Osteocyte (in vitro differentiated cells): ENCODE measurements around the gene HIGD1A. TPM values are rescaled to one million over a fixed set of nuclear protein-coding genes. Genes with fewer than 3 reads are reported as not detected.

Experiments
- DNase-seq: peaks from one replicate; pipeline ENCODE4 v3.0.0; 2021; ENCODE audit warnings: mixed read lengths; ENCODE audit not compliant: unreplicated experiment; ENCODE audit errors: extremely low spot score
- H3K27ac Mint-ChIP-seq: one replicate; pipeline ENCODE4 v1.8.0; 2021; ENCODE audit warnings: mild to moderate bottlenecking, mixed read lengths; ENCODE audit not compliant: unreplicated experiment
- H3K27me3 Mint-ChIP-seq: one replicate; pipeline ENCODE4 v1.8.0; 2021; ENCODE audit warnings: mixed read lengths; ENCODE audit not compliant: unreplicated experiment
- H3K36me3 Mint-ChIP-seq: one replicate; pipeline ENCODE4 v1.8.0; 2021; ENCODE audit warnings: mixed read lengths; ENCODE audit not compliant: unreplicated experiment
- H3K4me1 Mint-ChIP-seq: one replicate; pipeline ENCODE4 v1.8.0; 2021; ENCODE audit warnings: mixed read lengths; ENCODE audit not compliant: unreplicated experiment
- H3K4me3 Mint-ChIP-seq: one replicate; pipeline ENCODE4 v1.8.0; 2021; ENCODE audit warnings: mild to moderate bottlenecking, moderate library complexity, mixed read lengths; ENCODE audit not compliant: unreplicated experiment
- H3K9me3 Mint-ChIP-seq: one replicate; pipeline ENCODE4 v1.8.0; 2021; ENCODE audit warnings: mixed read lengths; ENCODE audit not compliant: unreplicated experiment
- total RNA-seq: library from RNA; stranded (reverse); gene quantifications from 2 replicates; pipeline ENCODE4 v1.2.1, GENCODE V29; 2021
- TF ChIP-seq, protein P1 (sequence below): fragments of 200-600 bp; sonication (generic); IDR thresholded peaks from 2 replicates; pipeline ENCODE4 v1.5.0; 2021; ENCODE audit warnings: antibody characterized with exemption, mild to moderate bottlenecking, moderate library complexity

Gene HIGD1A
- total RNA-seq, 1 donor from 2014 or later = 63.8 TPM

DNA sequence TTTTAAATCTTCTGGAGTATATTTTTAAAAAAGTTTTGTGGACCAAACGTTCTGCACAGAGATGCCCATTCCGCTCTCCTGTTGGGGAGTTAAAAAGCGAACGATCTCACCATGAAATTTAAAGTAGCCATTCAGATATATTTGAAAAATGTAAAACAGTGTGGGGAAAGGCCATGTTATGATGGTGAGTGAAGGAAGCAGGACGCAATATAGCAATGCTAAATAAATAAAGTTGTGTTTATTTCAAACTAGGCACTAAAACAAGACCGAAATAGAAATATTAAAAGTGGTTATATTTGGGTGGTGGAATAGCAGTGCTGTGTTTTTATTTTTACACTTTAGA, 30.9 kb downstream of the HIGD1A start:
- Mint-ChIP-seq H3K4me3 (peak overlapping the region; percentile 84), H3K9me3 (no peaks in the 10 kb centered on the region), H3K27ac (peak overlapping the region; percentile 66), H3K4me1 (peaks cover 11% of the 10 kb centered on the region), H3K27me3 (no peaks in the 10 kb centered on the region), H3K36me3 (peaks cover under 1% of the 10 kb centered on the region)
- TF ChIP-seq, protein P1, sequence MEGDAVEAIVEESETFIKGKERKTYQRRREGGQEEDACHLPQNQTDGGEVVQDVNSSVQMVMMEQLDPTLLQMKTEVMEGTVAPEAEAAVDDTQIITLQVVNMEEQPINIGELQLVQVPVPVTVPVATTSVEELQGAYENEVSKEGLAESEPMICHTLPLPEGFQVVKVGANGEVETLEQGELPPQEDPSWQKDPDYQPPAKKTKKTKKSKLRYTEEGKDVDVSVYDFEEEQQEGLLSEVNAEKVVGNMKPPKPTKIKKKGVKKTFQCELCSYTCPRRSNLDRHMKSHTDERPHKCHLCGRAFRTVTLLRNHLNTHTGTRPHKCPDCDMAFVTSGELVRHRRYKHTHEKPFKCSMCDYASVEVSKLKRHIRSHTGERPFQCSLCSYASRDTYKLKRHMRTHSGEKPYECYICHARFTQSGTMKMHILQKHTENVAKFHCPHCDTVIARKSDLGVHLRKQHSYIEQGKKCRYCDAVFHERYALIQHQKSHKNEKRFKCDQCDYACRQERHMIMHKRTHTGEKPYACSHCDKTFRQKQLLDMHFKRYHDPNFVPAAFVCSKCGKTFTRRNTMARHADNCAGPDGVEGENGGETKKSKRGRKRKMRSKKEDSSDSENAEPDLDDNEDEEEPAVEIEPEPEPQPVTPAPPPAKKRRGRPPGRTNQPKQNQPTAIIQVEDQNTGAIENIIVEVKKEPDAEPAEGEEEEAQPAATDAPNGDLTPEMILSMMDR = no peak
- no peak for DNase-seq

DNA sequence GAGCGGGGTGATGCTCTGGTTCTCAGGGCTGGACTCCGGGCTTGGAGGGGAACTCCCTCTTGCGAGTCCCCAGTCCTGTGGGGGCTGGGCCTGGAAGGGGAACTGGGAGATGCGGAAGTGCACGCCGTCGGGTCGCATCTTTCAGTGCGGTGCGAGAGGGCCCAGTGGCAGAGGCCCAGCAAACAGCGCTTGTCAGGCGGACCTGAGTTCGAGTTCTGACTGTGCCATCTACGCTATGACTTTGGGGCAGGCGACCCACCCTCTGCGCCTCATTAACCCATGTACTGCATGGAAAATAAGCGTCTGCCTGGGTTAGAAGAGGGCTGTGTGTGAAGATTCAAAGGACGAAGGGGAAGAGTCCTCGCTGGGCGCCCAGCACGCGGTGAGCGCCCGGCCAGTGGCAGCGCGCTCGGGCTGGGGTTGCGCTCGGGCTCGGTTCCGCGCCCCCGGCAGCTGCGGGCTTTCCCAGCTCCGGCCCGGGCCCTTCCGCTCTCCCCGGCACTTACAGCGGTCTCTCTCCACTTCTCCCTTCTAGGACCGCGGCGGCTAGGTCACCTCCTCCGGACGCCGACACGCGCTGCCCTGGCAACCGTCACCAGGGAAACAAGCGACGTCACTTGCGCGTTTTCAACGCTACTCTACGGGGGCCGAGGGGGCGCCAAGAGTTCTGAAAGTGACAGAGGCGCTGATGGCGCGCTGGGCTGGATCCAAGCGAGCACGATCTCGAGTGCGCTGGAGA, 31.5 kb downstream of the HIGD1A start, which contains the start of gene CCDC13:
Gene CCDC13 (minus strand): TSS at position 584 of the 739 bp plus-strand sequence. CDS start 14,908 bp downstream, outside the sequence.
- no peaks in the 10 kb centered on the region for H3K27me3 Mint-ChIP-seq
- H3K4me1 Mint-ChIP-seq = peaks cover 11% of the 10 kb centered on the region
- no peaks in the 10 kb centered on the region for H3K9me3 Mint-ChIP-seq
- H3K4me3 Mint-ChIP-seq = peak within 1 kb of the TSS; percentile 84
- peak; percentile 95 for DNase-seq
- TF ChIP-seq, protein P1 = no peak
- no peaks in the 10 kb centered on the region for H3K36me3 Mint-ChIP-seq
- peak within 1 kb of the TSS; percentile 66 for H3K27ac Mint-ChIP-seq

GRCh38 chr3:42771271-42771670, 33.0 kb downstream of the HIGD1A start:
- TF ChIP-seq, protein P1 = no peak
- Mint-ChIP-seq H3K4me1 (peaks cover 11% of the 10 kb centered on the region), H3K27ac (no peak overlapping the region), H3K9me3 (no peaks in the 10 kb centered on the region), H3K36me3 (no peaks in the 10 kb centered on the region), H3K4me3 (no peak overlapping the region), H3K27me3 (peaks cover 9% of the 10 kb centered on the region)
- no peak for DNase-seq

- DNase-seq = peak; percentile 80
- Mint-ChIP-seq H3K27me3 (peaks cover 18% of the 10 kb centered on the region), H3K4me3 (no peak overlapping the region), H3K36me3 (no peaks in the 10 kb centered on the region), H3K27ac (no peak overlapping the region), H3K9me3 (no peaks in the 10 kb centered on the region), H3K4me1 (peaks cover 11% of the 10 kb centered on the region)
- TF ChIP-seq, protein P1 = no peak
Measured at GRCh38 chr3:42769477-42770131, 34.7 kb downstream of the HIGD1A start.

DNA sequence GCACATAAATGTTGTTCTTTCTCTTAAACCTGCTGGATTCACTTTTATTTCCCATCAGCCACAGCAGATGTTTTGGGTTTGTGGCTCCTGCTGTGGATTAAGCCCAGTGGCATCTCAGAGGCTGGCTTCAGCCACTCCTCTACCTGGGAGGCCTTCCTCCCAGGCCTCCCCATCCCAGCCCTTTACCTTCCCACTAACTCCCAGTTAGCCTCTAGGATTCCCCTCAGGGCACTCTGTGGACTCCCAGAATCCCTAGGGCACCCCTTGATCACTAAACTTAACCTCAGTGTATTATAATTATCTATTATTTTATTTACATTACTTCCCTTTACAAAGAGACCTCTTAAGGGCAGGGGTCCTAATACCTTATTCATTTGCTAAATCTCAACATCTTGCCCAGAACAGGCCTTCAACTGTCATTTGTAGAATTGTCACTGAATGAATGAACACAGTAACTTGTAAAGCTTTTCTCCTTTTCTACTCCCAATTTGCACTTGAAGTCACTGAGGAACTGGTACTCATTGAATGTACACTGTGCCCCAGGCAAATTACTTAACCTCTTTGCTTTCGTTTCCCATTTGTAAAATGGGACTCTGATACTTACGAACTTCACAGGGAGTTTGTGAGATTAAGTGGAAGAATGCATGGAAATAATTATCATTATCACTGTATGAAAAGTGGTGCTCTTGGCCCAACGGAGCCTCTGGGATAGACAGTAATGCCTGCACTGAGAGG, 39.6 kb downstream of the HIGD1A start:
- H3K27me3 Mint-ChIP-seq = peaks cover 18% of the 10 kb centered on the region
- peaks cover 5% of the 10 kb centered on the region for H3K4me1 Mint-ChIP-seq
- no peak overlapping the region for H3K4me3 Mint-ChIP-seq
- TF ChIP-seq, protein P1 = no peak
- no peak overlapping the region for H3K27ac Mint-ChIP-seq
- peak; percentile 66 for DNase-seq
- no peaks in the 10 kb centered on the region for H3K36me3 Mint-ChIP-seq
- H3K9me3 Mint-ChIP-seq = no peaks in the 10 kb centered on the region
